AG04449 (cell line): ENCODE data around the gene MGMT.

Experiments used
- CTCF ChIA-PET: fragments of 350-600 bp; formaldehyde crosslinking; extraction: SDS; loops from one replicate; lab custom pipeline; 2021; ENCODE audit warnings: antibody characterized with exemption; lab: Yijun Ruan, JAX
- POLR2A ChIA-PET: fragments of 400-600, 350-600 bp; formaldehyde crosslinking; extraction: SDS; loops from one replicate; lab custom pipeline; 2020; ENCODE audit warnings: antibody characterized with exemption, inconsistent platforms; lab: Yijun Ruan, JAX
- DNase-seq: peaks from one replicate; pipeline ENCODE4 v3.0.0-alpha.2; 2010; ENCODE audit warnings: low read depth, low spot score
- H3K4me3 ChIP-seq: 2 replicates; pipeline ENCODE4 v1.5.1; 2011; ENCODE audit warnings: low read depth, mild to moderate bottlenecking, control low read depth, low read length
- TF ChIP-seq, protein P1 (sequence below): IDR thresholded peaks from one replicate; pipeline ENCODE4 v1.5.1; 2011; ENCODE audit warnings: mild to moderate bottlenecking, moderate library complexity, low read length, control low read depth, inconsistent platforms; ENCODE audit not compliant: insufficient read depth; ENCODE audit errors: missing control alignments

Gene MGMT

DNA sequence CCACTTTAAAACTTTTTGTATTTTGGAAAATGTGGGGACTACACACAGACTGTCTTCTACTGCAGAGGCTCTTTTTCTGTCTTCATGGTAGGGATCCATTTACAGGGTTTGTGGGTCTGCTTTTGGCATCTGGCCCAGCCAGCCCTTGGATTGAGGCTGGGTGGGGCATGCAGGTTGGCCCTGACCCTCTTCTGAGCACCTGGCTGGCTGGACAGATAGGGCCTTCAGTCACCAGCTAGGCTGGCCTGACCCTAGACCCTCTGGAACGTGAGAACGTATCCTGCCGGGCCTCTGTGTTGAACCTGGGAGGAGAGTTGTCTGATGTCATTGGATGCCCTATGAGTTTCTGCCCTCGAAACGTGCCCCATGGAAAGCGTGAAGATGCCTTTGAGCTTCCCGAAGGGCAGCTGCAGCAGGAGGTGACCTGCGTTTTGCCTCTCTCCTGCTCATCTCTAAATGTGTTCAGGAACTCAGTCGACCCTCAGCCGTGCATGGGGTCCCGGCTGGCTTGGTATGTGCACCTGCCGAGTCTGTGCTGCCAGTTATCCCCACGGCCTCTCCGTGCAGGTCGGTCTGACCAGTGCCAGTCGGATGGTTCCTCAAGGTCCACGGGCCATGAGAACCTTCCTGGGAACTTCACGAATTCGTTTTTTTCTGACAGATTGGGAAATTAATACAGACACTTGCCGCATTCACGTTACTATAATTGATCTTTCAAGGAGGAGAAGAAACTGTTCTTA, 74.9 kb downstream of the MGMT start:
- ChIA-PET CTCF (no interaction called here), POLR2A (no interaction called here)
- DNase-seq: no peak
- TF ChIP-seq, protein P1, sequence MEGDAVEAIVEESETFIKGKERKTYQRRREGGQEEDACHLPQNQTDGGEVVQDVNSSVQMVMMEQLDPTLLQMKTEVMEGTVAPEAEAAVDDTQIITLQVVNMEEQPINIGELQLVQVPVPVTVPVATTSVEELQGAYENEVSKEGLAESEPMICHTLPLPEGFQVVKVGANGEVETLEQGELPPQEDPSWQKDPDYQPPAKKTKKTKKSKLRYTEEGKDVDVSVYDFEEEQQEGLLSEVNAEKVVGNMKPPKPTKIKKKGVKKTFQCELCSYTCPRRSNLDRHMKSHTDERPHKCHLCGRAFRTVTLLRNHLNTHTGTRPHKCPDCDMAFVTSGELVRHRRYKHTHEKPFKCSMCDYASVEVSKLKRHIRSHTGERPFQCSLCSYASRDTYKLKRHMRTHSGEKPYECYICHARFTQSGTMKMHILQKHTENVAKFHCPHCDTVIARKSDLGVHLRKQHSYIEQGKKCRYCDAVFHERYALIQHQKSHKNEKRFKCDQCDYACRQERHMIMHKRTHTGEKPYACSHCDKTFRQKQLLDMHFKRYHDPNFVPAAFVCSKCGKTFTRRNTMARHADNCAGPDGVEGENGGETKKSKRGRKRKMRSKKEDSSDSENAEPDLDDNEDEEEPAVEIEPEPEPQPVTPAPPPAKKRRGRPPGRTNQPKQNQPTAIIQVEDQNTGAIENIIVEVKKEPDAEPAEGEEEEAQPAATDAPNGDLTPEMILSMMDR: no peak
- no peak overlapping the region for H3K4me3 ChIP-seq

DNA sequence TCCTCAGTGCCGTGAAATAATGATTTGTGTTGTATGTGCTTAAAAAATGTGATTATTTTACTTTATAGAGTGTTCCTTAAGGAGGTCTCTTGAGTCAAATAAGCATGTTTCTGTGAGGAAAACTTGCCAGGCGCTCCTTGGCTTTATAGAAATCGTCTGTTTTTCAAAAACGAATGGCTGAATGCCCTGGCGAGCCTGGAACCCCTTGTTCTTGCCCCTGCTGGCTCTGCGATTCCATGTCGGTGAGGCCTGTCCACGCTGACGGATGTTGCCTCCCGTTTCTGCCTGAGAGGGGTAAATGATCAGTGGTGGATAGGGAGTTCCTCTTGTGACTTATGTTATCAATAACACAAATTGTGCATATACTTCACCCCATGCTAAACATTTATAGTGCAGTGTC, 75.5 kb downstream of the MGMT start:
- POLR2A ChIA-PET: no interaction called here
- no peak overlapping the region for H3K4me3 ChIP-seq
- TF ChIP-seq, protein P1: no peak
- DNase-seq: no peak
- CTCF ChIA-PET: no interaction called here

DNA sequence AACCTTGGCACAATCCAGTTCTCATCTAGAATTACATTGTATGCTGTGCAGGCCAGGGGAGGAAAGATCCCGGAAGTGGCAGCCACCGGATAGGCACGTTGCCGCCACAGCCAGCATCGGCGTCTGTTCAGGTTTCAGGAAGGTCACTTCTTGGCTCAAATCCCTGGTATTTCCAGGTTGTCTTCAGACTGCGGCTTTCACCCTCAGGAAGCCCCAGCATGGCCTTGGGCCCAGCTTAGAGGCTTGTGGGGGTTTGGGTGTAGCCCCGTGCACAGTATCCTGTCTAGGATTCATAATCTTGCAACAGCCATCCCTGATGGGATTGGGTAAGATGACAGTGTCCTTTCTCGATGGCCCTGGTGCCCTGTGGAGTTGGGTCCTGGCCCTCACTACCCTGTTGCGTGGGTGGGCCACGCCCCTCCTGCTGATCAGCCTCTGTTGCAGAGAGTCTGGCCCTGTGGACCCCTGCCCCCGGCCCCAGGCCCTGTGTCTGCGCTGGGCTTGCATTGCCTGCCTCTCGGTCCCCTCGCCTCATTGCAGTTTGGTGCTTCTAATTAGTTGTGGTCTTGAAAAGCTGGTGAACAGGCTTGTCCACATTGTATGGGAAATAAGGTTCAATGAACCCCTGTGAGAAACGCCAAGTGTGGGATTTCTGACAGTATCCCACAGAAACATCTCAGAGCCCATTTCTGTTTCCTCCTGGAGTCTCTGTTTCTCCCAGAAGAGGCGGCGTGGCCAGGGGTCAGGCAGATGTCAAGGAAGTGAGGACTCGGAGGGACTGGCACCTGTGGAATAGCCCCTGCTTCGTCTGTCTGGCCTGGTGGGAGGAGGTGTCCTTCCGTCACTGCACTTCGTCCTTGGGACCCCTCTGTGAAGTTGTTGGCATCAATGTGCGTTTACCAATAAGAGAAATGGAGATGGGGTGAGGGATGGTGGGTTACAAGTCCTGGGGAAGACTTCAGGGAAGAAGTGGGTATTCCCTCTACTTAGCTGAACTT, 77.5 kb downstream of the MGMT start:
- no peak for DNase-seq
- TF ChIP-seq, protein P1: no peak
- POLR2A ChIA-PET: no interaction called here
- CTCF ChIA-PET: no interaction called here
- H3K4me3 ChIP-seq: no peak overlapping the region

DNA sequence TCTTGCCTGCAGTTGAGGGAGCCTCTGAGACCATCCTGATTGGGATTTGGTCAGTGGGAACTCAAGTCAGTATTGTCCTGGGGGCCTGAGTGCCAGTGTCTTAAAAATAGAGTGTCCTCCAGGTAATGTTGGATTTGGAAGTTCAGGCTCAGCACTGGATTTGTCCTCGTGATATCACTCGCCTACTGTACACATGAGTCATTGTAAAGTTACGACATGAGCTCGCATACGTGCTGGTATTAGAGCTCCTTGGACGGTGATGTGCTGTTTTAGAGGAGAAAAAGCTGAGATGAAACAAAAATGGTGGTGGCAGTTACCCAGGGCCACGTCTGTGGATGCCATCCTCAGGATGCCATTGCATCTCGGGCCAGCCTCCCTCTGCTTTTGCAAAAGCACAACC, 78.2 kb downstream of the MGMT start:
- no peak overlapping the region for H3K4me3 ChIP-seq
- ChIA-PET CTCF (no interaction called here), POLR2A (no interaction called here)
- no peak for DNase-seq
- TF ChIP-seq, protein P1: no peak

DNA sequence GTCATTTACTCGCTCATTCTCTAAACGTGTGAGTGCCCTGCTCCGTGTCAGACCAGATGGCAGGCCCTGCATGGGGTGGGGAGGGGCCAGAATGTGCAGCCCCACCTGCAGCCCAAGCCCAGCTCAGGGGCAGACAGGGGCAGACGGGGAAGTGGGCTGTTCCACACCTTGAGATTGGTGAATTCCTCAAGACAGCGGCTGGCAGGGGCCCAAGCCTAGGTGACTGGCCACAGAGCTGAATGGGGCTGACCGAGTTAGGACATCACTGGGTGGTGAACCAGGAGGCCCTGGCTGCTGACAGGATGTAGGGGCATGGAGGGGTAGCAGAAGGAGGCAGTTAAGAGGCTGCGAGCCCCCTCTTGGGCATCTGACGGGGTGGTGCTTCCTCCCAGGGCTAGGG, 79.1 kb downstream of the MGMT start:
- no peak for DNase-seq
- TF ChIP-seq, protein P1: no peak
- no peak overlapping the region for H3K4me3 ChIP-seq
- ChIA-PET POLR2A (no interaction called here), CTCF (interaction anchor here (1.1 kb wide), 1 partner anchor 16 kb away, joined by 3 read pairs; no protein-coding TSS in a partner anchor)

DNA sequence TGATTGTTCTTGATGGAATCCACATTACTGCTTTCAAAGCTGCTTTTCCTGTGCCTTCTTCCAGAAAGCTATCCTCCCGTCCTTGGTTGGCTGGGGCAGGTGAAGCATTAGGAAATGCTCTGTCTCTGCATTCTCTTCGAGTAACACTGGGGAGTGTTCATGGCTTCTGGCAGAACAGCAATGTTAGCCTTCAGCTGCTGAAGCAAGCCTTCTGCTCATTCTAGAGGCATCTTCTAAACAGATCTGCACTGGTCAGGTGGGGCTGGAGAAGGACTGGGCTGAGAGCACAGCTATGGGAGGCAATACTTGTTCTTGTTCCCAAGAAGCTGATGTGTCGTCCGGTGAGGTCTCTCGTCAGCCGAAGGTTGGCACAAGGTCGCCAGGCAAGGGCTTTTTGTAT, 80.6 kb downstream of the MGMT start:
- CTCF ChIA-PET: interaction anchor here (0.9 kb wide), 1 partner anchor 10 kb away, joined by 3 read pairs; no protein-coding TSS in a partner anchor
- no peak overlapping the region for H3K4me3 ChIP-seq
- no peak for DNase-seq
- TF ChIP-seq, protein P1: no peak
- POLR2A ChIA-PET: no interaction called here
